GM19351 (cell line): ENCODE results near the gene APBB3.
A peak's percentile ranks its signal among the peaks of the same experiment; 100 is the strongest.

ENCODE experiments used
- ATAC-seq: cut with Tn5 transposase; IDR thresholded peaks from one replicate; pipeline ENCODE4 v1.9.1; 2021; ENCODE audit warnings: mild to moderate bottlenecking, moderate library complexity; ENCODE audit not compliant: unreplicated experiment

APBB3 gene

GRCh38 chr5:140554454-140554853 lies 9.9 kb downstream of the APBB3 start:
- no peak for ATAC-seq

- ATAC-seq, result no peak
Measured at GRCh38 chr5:140553657-140554056, 10.7 kb downstream of the APBB3 start.

GRCh38 chr5:140551872-140552271 lies 12.5 kb downstream of the APBB3 start:
- ATAC-seq, result no peak

GRCh38 chr5:140550147-140551079 lies 14.0 kb downstream of the APBB3 start:
- no peak for ATAC-seq

GRCh38 chr5:140549237-140550144 lies 14.9 kb downstream of the APBB3 start:
- no peak for ATAC-seq

- no peak for ATAC-seq
Measured at GRCh38 chr5:140548791-140549190, 15.6 kb downstream of the APBB3 start.

- no peak for ATAC-seq
Measured at GRCh38 chr5:140548300-140548688, 16.1 kb downstream of the APBB3 start.

- ATAC-seq, result peak; percentile 99
Measured at GRCh38 chr5:140547508-140548299, 16.7 kb downstream of the APBB3 start, which contains the start of gene EIF4EBP3. TSS of gene EIF4EBP3 (plus strand) at chr5:140547662. CDS start at chr5:140547738, 76 bp downstream.

GRCh38 chr5:140546851-140547507 lies 17.4 kb downstream of the APBB3 start:
- peak; percentile 11 for ATAC-seq

GRCh38 chr5:140545606-140546005 lies 18.8 kb downstream of the APBB3 start:
- no peak for ATAC-seq

- ATAC-seq, result no peak
Measured at GRCh38 chr5:140544986-140545385, 19.4 kb downstream of the APBB3 start.

GRCh38 chr5:140542972-140543371 lies 21.4 kb downstream of the APBB3 start:
- ATAC-seq, result no peak

- no peak for ATAC-seq
Measured at GRCh38 chr5:140540227-140540626, 24.2 kb downstream of the APBB3 start.

- no peak for ATAC-seq
Measured at GRCh38 chr5:140524003-140524402, 40.4 kb downstream of the APBB3 start.

- no peak for ATAC-seq
Measured at GRCh38 chr5:140513124-140513523, 51.3 kb downstream of the APBB3 start.

- ATAC-seq, result no peak
Measured at GRCh38 chr5:140509898-140510297, 54.5 kb downstream of the APBB3 start.
